Effector memory CD4-positive, alpha-beta T cell (primary cell): ENCODE results near the gene TMEM187.

ENCODE experiments used
- DNase-seq, 3 donors: peaks; one replicate each; pipeline ENCODE4 v3.0.0-alpha.2; 2020
- H3K27ac ChIP-seq: 2 replicates; pipeline ENCODE4 v1.7.0; 2013; ENCODE audit warnings: mild to moderate bottlenecking, low read length, moderate library complexity; ENCODE audit not compliant: insufficient read depth, poor library complexity, severe bottlenecking
- H3K27me3 ChIP-seq: replicated peaks from 2 replicates; pipeline ENCODE4 v1.7.0; 2013; ENCODE audit warnings: mild to moderate bottlenecking, low read length; ENCODE audit not compliant: insufficient read depth, control insufficient read depth, poor library complexity, severe bottlenecking
- H3K36me3 ChIP-seq: 2 replicates; pipeline ENCODE4 v1.7.0; 2013; ENCODE audit warnings: mild to moderate bottlenecking, low read length, moderate library complexity; ENCODE audit not compliant: control insufficient read depth, insufficient read depth
- H3K4me1 ChIP-seq: 2 replicates; pipeline ENCODE4 v1.7.0; 2013; ENCODE audit warnings: low read length, mild to moderate bottlenecking; ENCODE audit not compliant: control insufficient read depth, insufficient read depth, poor library complexity, severe bottlenecking
- H3K4me3 ChIP-seq: 2 replicates; pipeline ENCODE4 v1.7.0; 2013; ENCODE audit warnings: low read length, low read depth, mild to moderate bottlenecking; ENCODE audit not compliant: insufficient read depth, poor library complexity, severe bottlenecking
- H3K9me3 ChIP-seq: 2 replicates; pipeline ENCODE4 v1.7.0; 2013; ENCODE audit warnings: mild to moderate bottlenecking, low read length, moderate library complexity; ENCODE audit not compliant: control insufficient read depth

Gene TMEM187

DNA sequence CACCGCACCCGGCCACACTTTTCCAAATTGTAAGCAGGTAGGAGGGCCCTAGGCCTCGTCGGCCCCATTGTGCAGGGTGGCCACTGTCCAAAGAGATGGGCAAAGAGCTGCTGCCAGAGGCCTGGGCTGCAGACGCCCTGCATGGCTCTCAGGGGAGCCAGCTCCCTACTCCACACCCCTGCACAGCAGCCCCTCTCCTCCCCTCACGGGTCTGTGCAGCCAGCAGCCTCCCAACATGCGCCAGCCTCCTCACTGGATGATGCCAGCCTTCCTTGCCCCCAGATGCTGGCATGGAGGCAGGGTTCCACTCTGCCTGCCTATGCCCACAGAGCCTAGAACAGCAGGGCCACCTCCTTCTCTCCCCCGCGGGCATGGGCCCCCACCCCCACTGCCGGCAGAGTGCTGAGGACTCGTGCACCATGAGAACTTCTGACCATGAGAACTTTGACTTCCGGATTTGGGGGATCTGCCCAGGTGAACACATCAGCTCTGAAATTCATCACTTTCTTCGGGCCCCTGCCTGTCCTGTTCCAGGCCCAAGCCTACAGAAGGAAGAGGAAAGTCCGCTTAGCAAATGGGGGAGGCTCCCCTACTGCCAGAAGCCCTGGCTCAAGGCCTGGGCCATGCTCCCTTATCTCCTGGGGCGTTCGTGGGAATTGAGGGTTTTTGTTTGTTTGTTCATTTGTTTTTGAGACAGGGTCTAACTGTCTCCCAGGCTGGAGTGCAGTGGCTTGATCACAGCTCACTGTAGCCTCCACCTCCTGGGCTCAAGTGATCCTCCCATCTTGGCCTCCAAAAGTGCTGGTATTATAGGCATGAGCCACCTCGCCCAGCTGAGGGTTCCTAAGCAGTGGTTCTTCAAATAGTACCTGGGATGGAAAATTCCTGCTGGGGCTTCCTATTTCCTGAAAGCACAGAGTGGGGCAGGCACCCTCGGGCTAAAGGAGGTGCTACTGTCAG lies 39.1 kb downstream of the TMEM187 start:
- Histone ChIP-seq H3K27me3 (no peaks in the 10 kb centered on the region), H3K36me3 (peaks cover 14% of the 10 kb centered on the region), H3K4me1 (peaks cover 4% of the 10 kb centered on the region), H3K4me3 (no peak overlapping the region), H3K27ac (no peak overlapping the region), H3K9me3 (no peaks in the 10 kb centered on the region)
- no peak for DNase-seq

DNA sequence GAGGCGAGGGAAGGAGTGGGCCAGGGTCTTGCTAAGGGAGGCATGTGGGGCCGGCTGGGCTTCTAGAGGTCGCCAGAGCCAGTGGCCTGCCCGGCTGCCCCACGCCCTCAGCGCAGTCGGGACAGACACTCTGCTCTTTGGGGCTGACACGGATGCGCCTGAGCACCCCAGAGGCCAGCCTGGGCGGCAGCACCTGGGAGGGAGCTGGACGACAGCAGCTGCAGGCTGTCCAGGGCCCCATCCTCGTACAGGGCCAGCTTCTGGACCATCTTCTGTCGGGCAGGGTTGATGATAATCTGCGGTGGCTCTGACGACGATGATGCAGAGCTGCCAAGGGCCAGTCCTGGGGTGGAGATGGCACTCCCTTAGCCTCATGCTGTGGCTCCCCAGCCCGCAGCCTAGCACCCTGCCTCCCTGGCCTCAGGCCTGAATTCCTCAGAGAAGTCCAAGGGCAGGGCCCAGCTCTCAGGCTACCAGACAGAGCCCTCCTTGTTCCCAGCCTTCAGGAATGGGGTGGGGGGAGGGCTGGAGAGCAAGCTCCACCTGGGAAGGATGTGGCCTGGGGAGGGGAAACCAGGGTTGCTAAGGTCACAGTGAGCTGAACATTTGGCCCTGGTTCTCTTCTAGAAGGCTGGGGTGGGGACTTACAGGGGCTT lies 39.9 kb downstream of the TMEM187 start:
- no peak overlapping the region for H3K4me3 ChIP-seq
- peaks cover 20% of the 10 kb centered on the region for H3K36me3 ChIP-seq
- no peaks in the 10 kb centered on the region for H3K9me3 ChIP-seq
- no peak for DNase-seq
- H3K27ac ChIP-seq = no peak overlapping the region
- H3K27me3 ChIP-seq = no peaks in the 10 kb centered on the region
- peaks cover 4% of the 10 kb centered on the region for H3K4me1 ChIP-seq

GRCh38 chrX:154013001-154013421 lies 40.5 kb downstream of the TMEM187 start:
- H3K27me3 ChIP-seq = no peaks in the 10 kb centered on the region
- H3K4me1 ChIP-seq = peaks cover 6% of the 10 kb centered on the region
- peaks cover 20% of the 10 kb centered on the region for H3K36me3 ChIP-seq
- H3K4me3 ChIP-seq = no peak overlapping the region
- no peak overlapping the region for H3K27ac ChIP-seq
- no peaks in the 10 kb centered on the region for H3K9me3 ChIP-seq
- DNase-seq = no peak

DNA sequence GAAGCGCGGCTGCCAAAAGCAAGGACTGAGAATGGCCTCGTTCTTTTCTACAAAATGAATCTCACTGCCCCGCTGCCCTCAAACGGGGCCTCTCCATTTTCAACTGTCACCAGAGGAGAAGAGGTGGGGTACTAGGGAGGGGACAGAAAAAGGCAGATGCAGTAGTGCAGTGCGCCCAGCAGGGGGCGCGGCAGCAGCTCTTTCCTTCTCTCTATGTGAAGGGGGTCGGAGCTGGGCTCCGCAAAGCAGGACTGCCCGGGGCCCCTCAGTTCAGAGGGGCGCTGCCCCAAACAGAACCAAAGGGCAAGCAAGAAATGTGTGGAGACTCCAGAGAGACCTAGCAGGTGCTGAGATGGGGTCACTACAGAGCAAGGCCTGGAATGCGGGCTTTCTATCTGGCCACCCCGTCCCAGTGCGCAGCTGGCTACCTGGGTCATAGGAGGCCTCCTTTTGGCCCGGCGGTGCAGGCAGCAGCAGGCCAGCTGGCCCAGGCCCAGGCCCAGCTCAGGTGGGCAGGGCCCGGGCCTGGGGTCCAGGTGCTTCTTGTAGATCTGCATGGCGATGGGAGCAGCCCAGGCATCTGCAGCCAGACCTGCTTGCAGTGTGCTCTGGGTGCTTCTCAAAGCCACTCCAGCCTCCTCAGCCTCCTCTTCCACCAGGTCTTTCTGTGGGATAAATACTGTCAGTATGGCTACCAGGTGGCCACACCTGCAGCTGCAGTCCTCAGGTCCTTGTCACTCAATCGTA lies 41.2 kb downstream of the TMEM187 start:
- peak in 1 of 3 donors; percentile 29 for DNase-seq
- no peaks in the 10 kb centered on the region for H3K9me3 ChIP-seq
- H3K27me3 ChIP-seq = no peaks in the 10 kb centered on the region
- H3K36me3 ChIP-seq = peaks cover 20% of the 10 kb centered on the region
- no peak overlapping the region for H3K27ac ChIP-seq
- H3K4me3 ChIP-seq = no peak overlapping the region
- H3K4me1 ChIP-seq = peaks cover 11% of the 10 kb centered on the region

GRCh38 chrX:154014429-154015380 lies 42.2 kb downstream of the TMEM187 start:
- no peak for DNase-seq
- Histone ChIP-seq H3K9me3 (no peaks in the 10 kb centered on the region), H3K27ac (no peak overlapping the region), H3K4me3 (no peak overlapping the region), H3K36me3 (peaks cover 20% of the 10 kb centered on the region), H3K4me1 (peaks cover 11% of the 10 kb centered on the region), H3K27me3 (no peaks in the 10 kb centered on the region)

GRCh38 chrX:154015581-154016264 lies 43.2 kb downstream of the TMEM187 start:
- H3K9me3 ChIP-seq = no peaks in the 10 kb centered on the region
- no peaks in the 10 kb centered on the region for H3K27me3 ChIP-seq
- peaks cover 14% of the 10 kb centered on the region for H3K4me1 ChIP-seq
- no peak overlapping the region for H3K4me3 ChIP-seq
- no peak for DNase-seq
- peaks cover 20% of the 10 kb centered on the region for H3K36me3 ChIP-seq
- H3K27ac ChIP-seq = no peak overlapping the region

- no peak overlapping the region for H3K27ac ChIP-seq
- no peak for DNase-seq
Observed at GRCh38 chrX:154016366-154017076, 44.0 kb downstream of the TMEM187 start.

GRCh38 chrX:154017766-154018517 lies 45.4 kb downstream of the TMEM187 start:
- no peak for DNase-seq
- Histone ChIP-seq H3K9me3 (no peaks in the 10 kb centered on the region), H3K27me3 (no peaks in the 10 kb centered on the region), H3K27ac (no peak overlapping the region), H3K4me3 (peak overlapping the region; percentile 46), H3K4me1 (peaks cover 21% of the 10 kb centered on the region), H3K36me3 (peaks cover 13% of the 10 kb centered on the region)

More at GRCh38 chrX:154016366-154017076, 44.0 kb downstream of the TMEM187 start:
- Histone ChIP-seq H3K4me1 (peaks cover 21% of the 10 kb centered on the region), H3K4me3 (no peak overlapping the region), H3K36me3 (peaks cover 19% of the 10 kb centered on the region), H3K9me3 (no peaks in the 10 kb centered on the region), H3K27me3 (no peaks in the 10 kb centered on the region)
